ENCODE measurements around the gene L3MBTL3.

- TF ChIP-seq RAD21 (IDR thresholded peaks at IDR 0.05; ENCODE audit: low read depth) = no peak
- no peak for TF ChIP-seq TAF1 (IDR thresholded peaks at IDR 0.05; ENCODE audit: low read depth)
- no peak for TF ChIP-seq TCF12 (IDR thresholded peaks at IDR 0.05; ENCODE audit: low read depth)
- TF ChIP-seq REST (IDR thresholded peaks at IDR 0.05; ENCODE audit: low read depth) = no peak
- no peak for TF ChIP-seq USF1 (IDR thresholded peaks at IDR 0.05)
- TF ChIP-seq CEBPB (IDR thresholded peaks at IDR 0.05) = no peak
- no peak for TF ChIP-seq CREB1 (IDR thresholded peaks at IDR 0.05; ENCODE audit: low read depth)
- TF ChIP-seq YY1 (IDR thresholded peaks at IDR 0.05; ENCODE audit: low read depth) = no peak
- TF ChIP-seq EP300 (IDR thresholded peaks at IDR 0.05; ENCODE audit: borderline replicate concordance) = no peak
- TF ChIP-seq MAX (IDR thresholded peaks at IDR 0.05) = no peak
- TF ChIP-seq FOXM1 (IDR thresholded peaks at IDR 0.05; ENCODE audit: borderline replicate concordance, low read depth) = no peak
These were observed 28.3 kb downstream of the L3MBTL3 start for GRCh38 chr6:130046671-130047070.
